Muscle layer of colon (tissue), 2 donors: ENCODE measurements around the gene MAML1.

ENCODE experiments used
- H3K27ac ChIP-seq: one replicate; pipeline ENCODE4 v1.7.0; 2013; ENCODE audit warnings: low read depth, mild to moderate bottlenecking, low read length, moderate library complexity
- H3K27me3 ChIP-seq, 2 donors: one replicate each; pipeline ENCODE4 v1.7.0; 2013; ENCODE audit warnings: low read length in 2 of 2, mild to moderate bottlenecking in 2 of 2; ENCODE audit not compliant: insufficient read depth in 2 of 2, control insufficient read depth in 1 of 2
- H3K36me3 ChIP-seq: one replicate; pipeline ENCODE4 v1.7.0; 2013; ENCODE audit warnings: mild to moderate bottlenecking, low read length; ENCODE audit not compliant: insufficient read depth
- H3K4me1 ChIP-seq: one replicate; pipeline ENCODE4 v1.7.0; 2013; ENCODE audit warnings: mild to moderate bottlenecking, low read length; ENCODE audit not compliant: insufficient read depth
- H3K4me3 ChIP-seq, 2 donors: one replicate each; pipeline ENCODE4 v1.7.0; 2013; ENCODE audit warnings: low read length in 2 of 2, low read depth in 1 of 2, mild to moderate bottlenecking in 1 of 2, moderate library complexity in 1 of 2
- H3K9ac ChIP-seq: one replicate; pipeline ENCODE4 v1.7.0; 2013; ENCODE audit warnings: low read length
- H3K9me3 ChIP-seq: one replicate; pipeline ENCODE4 v1.7.0; 2013; ENCODE audit warnings: mild to moderate bottlenecking, low read length
- donor health status: abdominal sarcoma.
- donor health status: Adenocarcinoma of cecum.

MAML1 gene

DNA sequence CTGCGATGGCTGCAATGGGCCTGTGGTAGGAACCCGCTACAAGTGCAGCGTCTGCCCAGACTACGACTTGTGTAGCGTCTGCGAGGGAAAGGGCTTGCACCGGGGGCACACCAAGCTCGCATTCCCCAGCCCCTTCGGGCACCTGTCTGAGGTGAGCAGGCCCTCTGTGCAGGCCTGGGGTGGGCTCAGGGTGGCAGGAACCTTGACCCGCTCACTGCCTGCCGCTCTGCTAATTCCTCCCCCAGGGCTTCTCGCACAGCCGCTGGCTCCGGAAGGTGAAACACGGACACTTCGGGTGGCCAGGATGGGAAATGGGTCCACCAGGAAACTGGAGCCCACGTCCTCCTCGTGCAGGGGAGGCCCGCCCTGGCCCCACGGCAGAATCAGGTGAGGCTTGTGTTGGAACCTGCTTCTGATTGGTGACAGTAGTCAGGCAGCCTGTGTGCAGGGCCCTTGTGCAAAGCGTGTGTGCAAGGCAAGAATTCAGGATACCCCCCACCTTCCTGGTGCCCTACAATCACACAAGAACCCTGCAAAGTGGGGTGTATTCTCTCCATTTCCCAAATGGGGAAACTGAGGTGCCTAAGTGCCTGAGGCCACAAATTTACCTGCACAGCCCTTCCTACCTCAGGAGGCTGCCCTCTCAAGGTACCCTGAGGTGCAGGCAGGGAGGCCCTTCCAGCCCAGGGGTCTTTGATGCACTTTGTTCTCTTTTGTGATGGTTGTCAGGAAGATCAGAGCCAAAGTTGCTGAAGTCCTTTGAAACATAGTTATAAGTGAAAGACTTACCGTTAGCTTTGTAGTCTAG lies 91.5 kb downstream of the MAML1 start:
- peaks cover 71% of the 10 kb centered on the region for H3K36me3 ChIP-seq
- no peak overlapping the region for H3K27ac ChIP-seq
- H3K9me3 ChIP-seq: no peaks in the 10 kb centered on the region
- H3K9ac ChIP-seq: no peak overlapping the region
- no peak overlapping the region for H3K4me3 ChIP-seq
- H3K4me1 ChIP-seq: peaks cover 65% of the 10 kb centered on the region
- H3K27me3 ChIP-seq: no peaks in the 10 kb centered on the region

DNA sequence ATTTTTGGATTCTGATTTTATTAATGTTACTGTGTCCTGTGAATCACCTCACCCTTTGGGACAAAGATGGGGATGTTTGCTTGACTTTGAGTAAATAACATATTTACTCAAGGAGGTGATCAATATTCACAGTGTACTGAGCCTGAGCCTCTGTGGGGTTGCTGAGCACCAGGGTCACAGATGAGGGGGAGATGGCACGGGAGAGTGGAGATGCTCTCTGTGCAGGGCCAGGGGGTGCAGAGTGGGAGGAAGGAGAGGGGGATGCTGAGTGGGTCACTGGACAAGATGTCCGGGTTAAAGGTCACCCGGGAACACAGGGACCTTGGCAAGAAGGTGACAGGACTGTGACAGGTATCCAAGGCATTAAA lies 92.1 kb downstream of the MAML1 start:
- Histone ChIP-seq H3K36me3 (peaks cover 77% of the 10 kb centered on the region), H3K4me3 (no peak overlapping the region), H3K4me1 (peaks cover 60% of the 10 kb centered on the region), H3K27me3 (no peaks in the 10 kb centered on the region), H3K9ac (no peak overlapping the region), H3K9me3 (no peaks in the 10 kb centered on the region), H3K27ac (no peak overlapping the region)

DNA sequence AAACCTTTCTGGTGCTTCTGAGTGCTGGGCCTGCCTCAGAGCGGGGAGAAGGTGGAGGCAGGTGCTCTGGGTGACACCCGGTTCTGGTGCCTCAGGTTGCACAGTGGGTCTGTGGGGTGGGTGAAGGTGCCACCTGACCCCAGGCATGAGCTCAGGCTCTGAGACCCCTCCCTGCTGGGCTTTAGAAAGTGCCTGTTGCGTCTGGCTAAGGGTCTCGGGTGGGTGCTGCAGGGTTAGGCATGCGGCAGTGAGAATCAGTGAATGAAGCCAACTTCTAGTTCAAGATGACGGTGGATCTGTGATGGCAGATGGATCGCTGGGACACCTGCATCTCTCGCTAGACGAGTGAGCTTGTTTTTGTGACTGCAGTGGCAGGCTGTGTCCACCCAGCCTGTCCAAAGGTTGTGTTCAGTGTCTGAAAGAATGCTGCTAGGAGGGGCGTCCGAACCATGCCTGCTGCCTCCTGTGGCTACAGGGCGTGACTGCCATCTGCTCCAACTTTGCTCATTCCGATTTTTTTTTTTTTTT lies 93.1 kb downstream of the MAML1 start:
- peaks cover 86% of the 10 kb centered on the region for H3K36me3 ChIP-seq
- H3K9ac ChIP-seq: no peak overlapping the region
- H3K9me3 ChIP-seq: no peaks in the 10 kb centered on the region
- H3K27me3 ChIP-seq: no peaks in the 10 kb centered on the region
- no peak overlapping the region for H3K27ac ChIP-seq
- peak overlapping the region in 1 of 2 donors; percentile 19 for H3K4me3 ChIP-seq
- H3K4me1 ChIP-seq: peaks cover 53% of the 10 kb centered on the region
